Activated T-helper 2 cell treated with anti-CD3 and anti-CD28 coated beads, Interferon-gamma antibody, Interleukin-2, Interleukin-4, amounts not matched to agents 10 μg/mL and 5 μg/mL and 100 μg/mL, durations not matched to agents 14 hours and 24 hours and 36 hours (primary cell): Measurements from ENCODE around the gene ALG8. TPM values are rescaled to one million over a fixed set of nuclear protein-coding genes. Genes with fewer than 3 reads are reported as not detected.
"Not testable (repeated sequence)": the region's sequence is repeated elsewhere in the genome, so short reads cannot be mapped to it uniquely, and the experiment has no call there.

ENCODE experiments used
- DNase-seq: peaks from one replicate; pipeline ENCODE4 v3.0.0; 2021; ENCODE audit warnings: low spot score
- H3K27ac Mint-ChIP-seq: one replicate; pipeline ENCODE4 v1.8.0; 2021; ENCODE audit warnings: mixed read lengths
- H3K27me3 Mint-ChIP-seq: one replicate; pipeline ENCODE4 v1.8.0; 2021; ENCODE audit warnings: low read depth, mixed read lengths
- H3K36me3 Mint-ChIP-seq: one replicate; pipeline ENCODE4 v1.8.0; 2021; ENCODE audit warnings: low read depth, mixed read lengths
- H3K4me1 Mint-ChIP-seq: one replicate; pipeline ENCODE4 v1.8.0; 2021; ENCODE audit warnings: low read depth, mixed read lengths
- H3K4me3 Mint-ChIP-seq: one replicate; pipeline ENCODE4 v1.8.0; 2021; ENCODE audit warnings: low read depth, mild to moderate bottlenecking, moderate library complexity, mixed read lengths
- H3K9me3 Mint-ChIP-seq: one replicate; pipeline ENCODE4 v1.8.0; 2021; ENCODE audit warnings: mixed read lengths
- intact Hi-C: fragments of 100-400 bp; cut with micrococcal nuclease; formaldehyde crosslinking; loops from one replicate; pipeline ENCODE4 v1.15.1; 2023
- total RNA-seq: library from RNA; stranded (reverse); gene quantifications from 2 replicates; pipeline ENCODE4 v1.2.3, GENCODE V29; 2022

Gene ALG8
- total RNA-seq, 1 donor from 2014 or later, result 58.6 TPM

DNA sequence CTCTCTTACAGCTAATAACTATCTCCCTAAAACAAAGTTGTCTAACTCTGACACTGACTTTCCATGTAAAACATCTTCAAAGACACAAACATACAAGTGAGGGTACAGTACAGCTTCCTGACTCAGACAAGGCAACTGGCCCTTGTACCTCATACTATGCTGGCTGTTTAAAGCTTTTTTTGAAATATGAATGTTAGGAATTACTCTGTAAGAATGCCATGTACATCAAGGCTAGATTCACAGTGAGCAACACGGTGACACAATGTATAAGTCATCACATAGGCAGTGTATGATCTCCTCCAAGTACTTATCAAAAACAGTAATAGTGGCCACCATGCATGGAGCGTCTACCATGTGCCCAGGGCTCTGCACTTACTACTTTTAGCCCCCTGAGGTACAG, 28.6 kb downstream of the ALG8 start:
- intact Hi-C loops, result no loop called here
- Mint-ChIP-seq H3K9me3 (no peaks in the 10 kb centered on the region), H3K4me3 (no peak overlapping the region), H3K27ac (no peak overlapping the region), H3K27me3 (no peaks in the 10 kb centered on the region), H3K36me3 (peaks cover 49% of the 10 kb centered on the region), H3K4me1 (no peaks in the 10 kb centered on the region)
- no peak for DNase-seq

GRCh38 chr11:78110351-78110750, 29.1 kb downstream of the ALG8 start:
- DNase-seq, result no peak
- Mint-ChIP-seq H3K27me3 (no peaks in the 10 kb centered on the region), H3K4me1 (no peaks in the 10 kb centered on the region), H3K27ac (no peak overlapping the region), H3K4me3 (no peak overlapping the region), H3K36me3 (peaks cover 51% of the 10 kb centered on the region), H3K9me3 (no peaks in the 10 kb centered on the region)
- intact Hi-C loops, result no loop called here

GRCh38 chr11:78109081-78110015, 30.1 kb downstream of the ALG8 start:
- no peak for DNase-seq
- Mint-ChIP-seq H3K4me3 (no peak overlapping the region), H3K27me3 (no peaks in the 10 kb centered on the region), H3K9me3 (no peaks in the 10 kb centered on the region), H3K4me1 (no peaks in the 10 kb centered on the region), H3K27ac (no peak overlapping the region), H3K36me3 (peaks cover 54% of the 10 kb centered on the region)
- intact Hi-C loops, result no loop called here

- Mint-ChIP-seq H3K27me3 (no peaks in the 10 kb centered on the region), H3K27ac (peak overlapping the region; percentile 22), H3K9me3 (no peaks in the 10 kb centered on the region), H3K36me3 (peaks cover 50% of the 10 kb centered on the region), H3K4me1 (no peaks in the 10 kb centered on the region), H3K4me3 (no peak overlapping the region)
- no peak for DNase-seq
- intact Hi-C loops, result no loop called here
Observed at GRCh38 chr11:78100676-78101472, 38.6 kb downstream of the ALG8 start.

GRCh38 chr11:78100261-78100660, 39.2 kb downstream of the ALG8 start:
- intact Hi-C loops, result no loop called here
- H3K36me3 Mint-ChIP-seq, result peaks cover 52% of the 10 kb centered on the region

GRCh38 chr11:78099666-78100065, 39.8 kb downstream of the ALG8 start:
- Mint-ChIP-seq H3K4me3 (no peak overlapping the region), H3K4me1 (peaks cover 4% of the 10 kb centered on the region), H3K27ac (no peak overlapping the region), H3K27me3 (no peaks in the 10 kb centered on the region), H3K36me3 (peaks cover 53% of the 10 kb centered on the region), H3K9me3 (no peaks in the 10 kb centered on the region)
- intact Hi-C loops, result no loop called here
- DNase-seq, result no peak

More at GRCh38 chr11:78100261-78100660, 39.2 kb downstream of the ALG8 start:
- DNase-seq, result no peak
- H3K27ac Mint-ChIP-seq, result no peak overlapping the region
- no peak overlapping the region for H3K4me3 Mint-ChIP-seq
- no peaks in the 10 kb centered on the region for H3K27me3 Mint-ChIP-seq
- no peaks in the 10 kb centered on the region for H3K9me3 Mint-ChIP-seq
- no peaks in the 10 kb centered on the region for H3K4me1 Mint-ChIP-seq

GRCh38 chr11:78097666-78098385, 41.6 kb downstream of the ALG8 start:
- H3K4me3 Mint-ChIP-seq, result no peak overlapping the region
- no peaks in the 10 kb centered on the region for H3K27me3 Mint-ChIP-seq
- no peaks in the 10 kb centered on the region for H3K9me3 Mint-ChIP-seq
- no peak for DNase-seq
- intact Hi-C loops, result no loop called here
- H3K4me1 Mint-ChIP-seq, result peaks cover 11% of the 10 kb centered on the region
- peaks cover 61% of the 10 kb centered on the region for H3K36me3 Mint-ChIP-seq
- no peak overlapping the region for H3K27ac Mint-ChIP-seq

DNA sequence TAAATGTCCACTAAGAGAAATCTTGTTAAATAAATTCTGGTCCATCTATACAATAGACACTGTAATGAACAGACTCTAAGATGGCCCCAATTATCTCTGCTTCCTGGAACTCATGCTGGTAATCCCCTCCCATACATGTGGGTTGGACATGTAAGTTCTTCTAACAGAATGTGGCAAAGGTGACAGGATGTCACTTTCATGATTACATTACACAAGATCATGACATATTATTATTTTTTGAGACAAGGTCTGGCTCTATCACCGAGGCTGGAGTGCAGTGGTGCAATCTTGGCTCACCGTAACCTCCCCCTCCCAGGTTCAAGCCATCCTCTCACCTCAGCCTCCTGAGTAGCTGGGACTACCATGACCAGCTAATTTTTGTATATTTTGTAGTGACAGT, 45.2 kb downstream of the ALG8 start:
- Mint-ChIP-seq H3K36me3 (peaks cover 45% of the 10 kb centered on the region), H3K9me3 (no peaks in the 10 kb centered on the region), H3K4me1 (peaks cover 11% of the 10 kb centered on the region), H3K27me3 (no peaks in the 10 kb centered on the region), H3K4me3 (no peak overlapping the region), H3K27ac (peak overlapping the region; percentile 84)
- intact Hi-C loops, result loop anchor here (2.0 kb wide), 1 partner anchor 13 kb away; no protein-coding TSS in a partner anchor
- no peak for DNase-seq

DNA sequence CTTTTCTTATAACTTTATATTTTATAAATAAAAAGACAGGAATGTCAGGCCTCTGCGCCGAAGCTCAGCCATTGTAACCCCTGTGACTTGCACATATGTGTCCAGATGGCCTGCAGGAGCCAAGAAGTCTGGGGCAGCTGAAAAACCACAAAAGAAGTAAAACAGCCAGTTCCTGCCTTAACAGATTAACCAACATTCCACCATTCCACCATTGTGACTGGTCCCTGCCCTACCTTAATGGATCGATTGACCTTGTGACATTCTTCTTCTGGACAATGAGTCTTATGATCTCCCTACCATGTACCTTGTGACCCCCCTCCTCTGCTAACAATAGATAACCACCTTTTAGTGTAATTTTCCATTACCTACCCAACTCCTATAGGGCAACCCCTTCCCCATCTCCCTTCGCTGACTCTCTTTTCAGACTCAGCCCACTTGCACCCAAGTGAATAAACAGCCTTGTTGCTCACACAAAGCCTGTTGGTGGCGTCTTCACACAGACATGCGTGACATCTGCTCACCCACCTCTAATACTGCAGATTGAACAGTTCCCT, 52.8 kb downstream of the ALG8 start:
- intact Hi-C loops, H3K27ac Mint-ChIP-seq: not testable (repeated sequence)

GRCh38 chr11:78085972-78086371, 53.5 kb downstream of the ALG8 start:
- no peak for DNase-seq
- no peaks in the 10 kb centered on the region for H3K27me3 Mint-ChIP-seq
- H3K4me1 Mint-ChIP-seq, result peaks cover 11% of the 10 kb centered on the region
- H3K36me3 Mint-ChIP-seq, result no peaks in the 10 kb centered on the region
- no peak overlapping the region for H3K27ac Mint-ChIP-seq
- no peaks in the 10 kb centered on the region for H3K9me3 Mint-ChIP-seq
- H3K4me3 Mint-ChIP-seq, result no peak overlapping the region
- intact Hi-C loops, result no loop called here

More for the DNA sequence above, 52.8 kb downstream of the ALG8 start:
- H3K9me3 Mint-ChIP-seq, H3K27me3 Mint-ChIP-seq, H3K36me3 Mint-ChIP-seq, H3K4me3 Mint-ChIP-seq, DNase-seq, H3K4me1 Mint-ChIP-seq: not testable (repeated sequence)

GRCh38 chr11:78084506-78084905, 54.9 kb downstream of the ALG8 start:
- not testable (repeated sequence) for H3K9me3 Mint-ChIP-seq

DNA sequence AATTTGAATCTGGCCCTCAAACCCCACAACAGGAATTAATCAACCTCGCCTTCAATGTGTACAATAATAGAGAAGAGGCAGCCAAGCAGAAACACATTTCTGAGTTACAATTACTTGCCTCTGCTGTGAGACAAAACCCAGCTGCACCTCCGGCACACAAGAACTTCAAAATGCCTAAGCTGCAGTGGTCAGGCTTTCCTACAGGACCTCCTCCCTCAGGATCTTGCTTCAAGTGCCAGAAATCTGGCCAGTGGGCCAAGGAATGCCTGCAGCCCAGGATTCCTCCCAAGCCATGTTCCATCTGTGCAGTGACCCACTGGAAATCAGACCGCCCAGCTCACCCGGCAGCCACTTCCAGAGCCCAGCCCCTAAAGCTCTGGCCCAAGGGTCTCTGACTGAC, 56.4 kb downstream of the ALG8 start:
- no peaks in the 10 kb centered on the region for H3K9me3 Mint-ChIP-seq
- H3K27me3 Mint-ChIP-seq, result no peaks in the 10 kb centered on the region
- H3K27ac Mint-ChIP-seq, result no peak overlapping the region
- H3K4me1 Mint-ChIP-seq, result peaks cover 24% of the 10 kb centered on the region
- peaks cover 5% of the 10 kb centered on the region for H3K36me3 Mint-ChIP-seq
- intact Hi-C loops, result no loop called here
- no peak overlapping the region for H3K4me3 Mint-ChIP-seq
- DNase-seq, result no peak

More at GRCh38 chr11:78084506-78084905, 54.9 kb downstream of the ALG8 start:
- intact Hi-C loops, H3K27me3 Mint-ChIP-seq, H3K27ac Mint-ChIP-seq, DNase-seq, H3K4me3 Mint-ChIP-seq, H3K36me3 Mint-ChIP-seq: not testable (repeated sequence)
- H3K4me1 Mint-ChIP-seq, result peaks cover 19% of the 10 kb centered on the region
